GM23248 (cell line): ENCODE data around the gene TSPAN16.

Experiments used
- EZH2 ChIP-seq: fragments of 200-600 bp; sonication (generic); IDR thresholded peaks from 2 replicates; pipeline ENCODE4 v1.6.1; 2018; ENCODE audit warnings: antibody characterized with exemption, mild to moderate bottlenecking; ENCODE audit not compliant: insufficient read depth, poor library complexity, severe bottlenecking
- EZH2phosphoT487 ChIP-seq: fragments of 200-600 bp; sonication (generic); IDR thresholded peaks from 2 replicates; pipeline ENCODE4 v1.6.1; 2018; ENCODE audit warnings: antibody characterized with exemption, moderate library complexity, mild to moderate bottlenecking, low read depth; ENCODE audit not compliant: insufficient read depth

GRCh38 chr19:11260996-11261395, 35.0 kb upstream of the TSPAN16 start:
- TF ChIP-seq EZH2phosphoT487 (no peak), EZH2 (no peak)
